G401.6 (cell line): ENCODE measurements around the gene DACT3.

Experiments
- FAIRE-seq: peaks from 2 replicates; lab custom pipeline; 2012; peaks lifted over from hg19 to GRCh38; lab: Jason Lieb, UNC

Gene DACT3, protein sequence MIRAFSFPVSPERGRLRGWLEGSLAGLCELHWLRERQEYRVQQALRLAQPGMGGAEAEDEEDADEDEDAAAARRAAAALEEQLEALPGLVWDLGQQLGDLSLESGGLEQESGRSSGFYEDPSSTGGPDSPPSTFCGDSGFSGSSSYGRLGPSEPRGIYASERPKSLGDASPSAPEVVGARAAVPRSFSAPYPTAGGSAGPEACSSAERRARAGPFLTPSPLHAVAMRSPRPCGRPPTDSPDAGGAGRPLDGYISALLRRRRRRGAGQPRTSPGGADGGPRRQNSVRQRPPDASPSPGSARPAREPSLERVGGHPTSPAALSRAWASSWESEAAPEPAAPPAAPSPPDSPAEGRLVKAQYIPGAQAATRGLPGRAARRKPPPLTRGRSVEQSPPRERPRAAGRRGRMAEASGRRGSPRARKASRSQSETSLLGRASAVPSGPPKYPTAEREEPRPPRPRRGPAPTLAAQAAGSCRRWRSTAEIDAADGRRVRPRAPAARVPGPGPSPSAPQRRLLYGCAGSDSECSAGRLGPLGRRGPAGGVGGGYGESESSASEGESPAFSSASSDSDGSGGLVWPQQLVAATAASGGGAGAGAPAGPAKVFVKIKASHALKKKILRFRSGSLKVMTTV

DNA sequence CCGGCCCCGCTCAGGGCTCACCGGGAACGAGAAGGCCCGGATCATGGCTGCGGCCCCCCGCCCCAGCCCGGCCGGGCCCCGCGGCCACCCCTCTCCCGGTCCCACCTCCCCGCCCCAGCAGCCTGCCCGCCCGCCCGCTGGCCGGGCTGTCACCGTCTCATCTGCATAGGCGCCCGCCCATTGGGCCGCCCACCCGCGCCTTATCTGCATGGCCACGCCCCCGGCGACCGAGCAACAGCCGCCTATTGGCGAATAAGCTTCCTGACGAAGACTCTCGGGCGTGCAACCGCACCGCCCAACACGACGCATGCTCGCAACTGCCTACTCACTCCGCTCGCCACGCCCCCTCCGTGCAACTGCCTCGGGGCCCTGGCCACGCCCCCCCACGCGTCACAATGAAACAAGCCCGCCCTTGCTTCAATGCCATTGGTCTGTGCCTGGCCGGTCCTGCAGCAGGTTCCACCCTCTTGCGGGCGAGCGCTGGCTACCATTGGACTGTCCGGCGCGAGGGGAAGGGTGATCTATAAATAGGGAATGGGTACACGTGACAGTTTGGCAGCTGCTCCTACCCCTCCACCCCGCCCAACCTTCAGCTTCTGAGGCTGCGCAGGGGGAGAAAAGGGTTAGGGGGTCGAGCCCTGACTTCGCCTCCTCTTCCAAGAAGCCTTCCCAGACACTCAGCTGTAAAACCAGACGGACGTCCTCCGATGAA is at the start of gene DACT3:
Gene DACT3 (minus strand): TSS at position 163 of the 712 bp plus-strand sequence. CDS start 118 bp downstream, at position 45.
- FAIRE-seq, result peak; percentile 100

DNA sequence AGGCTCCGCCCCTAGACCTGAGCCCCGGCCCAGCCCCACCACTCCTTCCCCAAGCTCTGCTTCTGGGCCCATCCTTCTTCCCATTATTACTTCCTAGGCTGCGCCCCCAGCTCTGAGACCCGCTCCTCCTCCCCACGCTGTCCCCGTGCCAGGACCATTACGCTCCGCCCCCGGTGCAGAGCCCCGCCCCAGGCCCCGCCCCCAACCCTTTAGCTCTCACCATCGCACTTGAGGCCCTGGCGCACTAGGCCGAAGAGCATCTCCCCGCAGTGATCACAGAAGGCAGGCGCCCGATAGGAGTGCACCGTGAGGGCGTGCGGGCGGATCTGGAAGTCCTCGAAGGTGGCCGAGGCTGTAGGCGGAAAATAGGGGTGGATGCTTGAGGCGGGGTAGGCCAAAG is 49.7 kb upstream of the DACT3 start:
- FAIRE-seq, result no peak

DNA sequence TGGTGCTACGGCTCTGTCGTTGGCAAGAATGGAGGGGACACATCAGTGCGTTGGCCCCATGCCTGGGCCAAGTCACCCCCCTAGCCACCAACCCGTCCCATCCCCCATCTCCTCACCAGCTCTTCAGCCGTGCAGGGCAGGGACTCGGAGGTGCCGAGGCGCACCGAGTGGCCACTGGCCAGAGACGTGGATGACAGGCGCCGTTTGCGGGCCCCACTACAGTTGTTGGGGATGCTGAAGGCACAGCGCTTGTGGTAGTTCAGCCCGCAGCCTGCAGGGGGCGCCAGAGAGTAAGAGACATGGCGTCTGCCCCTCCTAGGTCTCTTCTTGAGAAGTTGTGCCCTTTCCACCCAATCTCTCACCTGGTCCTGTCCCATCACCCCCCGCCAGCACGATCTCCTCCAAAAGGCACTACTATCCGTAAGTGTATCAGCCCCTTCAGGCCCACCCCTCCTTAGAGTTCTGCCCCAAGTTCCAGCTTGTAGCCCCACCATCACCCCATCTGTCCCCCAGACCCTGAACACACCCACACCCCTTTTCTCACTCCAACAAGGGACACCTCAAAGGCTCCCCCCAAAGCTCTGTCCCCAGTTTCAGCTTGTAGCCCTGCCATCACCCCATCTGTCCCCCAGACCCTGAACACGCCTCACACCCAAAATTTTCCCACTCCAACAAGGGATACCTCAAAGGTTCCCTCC is 43.5 kb upstream of the DACT3 start:
- no peak for FAIRE-seq

DNA sequence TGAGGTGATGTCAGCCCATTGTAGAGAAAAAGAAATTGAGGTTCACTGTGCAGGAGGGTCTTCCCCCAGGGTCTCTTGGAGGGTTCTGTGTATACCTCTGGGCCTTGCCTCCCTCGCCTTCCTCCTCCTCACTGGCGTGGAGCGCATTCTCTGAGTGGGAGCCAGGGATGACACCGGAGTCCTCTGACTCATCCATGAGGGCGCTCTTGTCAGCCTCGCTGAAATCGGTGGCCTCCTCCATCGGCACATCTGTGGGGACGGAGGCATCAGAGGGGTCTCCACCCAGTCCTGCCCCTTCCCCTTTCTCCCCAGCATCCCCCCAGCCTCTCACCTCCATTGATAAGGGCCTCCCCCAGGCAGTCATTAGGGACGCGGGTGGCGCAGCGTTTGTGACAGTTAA is 39.7 kb upstream of the DACT3 start:
- no peak for FAIRE-seq

DNA sequence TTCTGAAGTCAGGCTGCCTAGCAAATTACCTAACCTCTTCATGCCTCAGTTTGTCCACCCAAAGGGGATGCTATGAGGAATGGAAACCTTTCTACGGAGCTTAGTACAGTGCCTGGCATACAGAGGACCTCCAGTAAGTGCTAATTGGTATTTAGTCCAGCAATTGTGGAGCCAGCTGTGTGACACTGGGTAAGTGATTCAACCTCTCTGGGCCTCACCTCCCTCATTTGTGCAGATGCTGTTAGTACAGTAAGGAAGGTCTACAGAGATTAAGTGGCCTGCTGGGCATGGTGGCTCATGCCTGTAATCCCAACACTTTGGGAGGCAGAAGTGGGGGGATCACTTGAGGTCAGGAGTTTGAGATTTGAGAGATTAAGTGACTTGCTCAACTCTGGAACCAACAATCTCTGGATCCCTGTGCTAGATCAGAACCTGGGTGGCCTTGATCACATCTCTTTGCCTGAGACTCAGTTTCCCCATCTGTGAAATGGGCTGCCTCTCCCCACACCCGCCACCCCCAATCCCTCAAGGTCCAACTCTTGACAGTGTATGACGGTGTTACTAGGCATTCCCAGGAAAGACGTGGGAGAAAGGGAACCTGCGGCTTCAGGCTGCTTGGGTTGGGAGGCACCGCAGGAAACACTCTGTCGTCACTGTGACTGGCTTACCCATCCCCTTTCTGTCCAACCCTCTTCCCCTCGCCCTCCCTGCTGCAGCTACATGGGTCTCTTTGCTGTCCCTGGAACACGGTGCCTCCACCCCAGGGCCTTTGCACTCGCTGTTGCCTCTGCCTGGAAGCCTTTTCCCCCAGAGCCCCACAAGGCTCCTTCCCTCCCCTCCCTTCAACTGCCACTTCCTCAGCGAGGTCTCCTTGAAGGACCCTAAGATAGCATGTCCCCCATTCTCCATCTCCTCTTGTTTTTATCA is 37.7 kb upstream of the DACT3 start:
- no peak for FAIRE-seq

DNA sequence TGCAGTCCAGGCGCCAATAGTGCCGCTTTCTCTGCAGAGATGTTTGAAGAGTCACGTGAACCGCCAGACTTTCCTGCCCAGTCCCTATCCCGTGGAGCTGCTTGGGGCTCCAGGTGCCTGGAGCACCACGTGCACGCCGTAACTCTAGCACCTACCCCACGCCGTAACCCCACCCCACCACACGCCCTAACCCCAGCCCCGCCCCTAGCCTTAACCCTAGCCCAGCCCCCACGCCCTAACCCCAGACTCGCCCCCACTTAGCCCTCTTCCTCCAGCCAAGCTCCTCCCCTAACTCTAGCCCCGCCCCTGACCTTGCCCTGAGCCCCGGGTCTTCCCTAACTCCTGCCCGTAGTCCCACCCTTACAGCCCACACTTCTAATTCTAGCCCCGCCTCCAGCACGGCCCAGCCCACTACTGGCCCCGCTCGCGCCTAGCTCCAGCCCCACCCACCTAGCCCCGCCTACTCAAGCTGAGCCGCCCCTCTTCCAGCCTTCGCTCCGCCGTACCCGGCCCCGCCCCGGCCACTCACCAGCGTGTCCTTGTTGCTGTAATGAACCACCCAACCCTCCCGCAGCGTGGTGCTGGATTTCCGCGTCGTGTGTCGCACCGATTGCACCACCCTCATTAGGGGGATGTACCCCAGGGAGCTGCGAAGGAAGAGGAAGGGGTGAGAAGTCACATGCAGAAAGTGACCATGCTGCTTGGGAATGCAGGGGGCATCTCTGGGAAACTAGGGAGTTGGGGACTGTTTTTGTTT is 36.4 kb upstream of the DACT3 start:
- FAIRE-seq, result peak; percentile 94

DNA sequence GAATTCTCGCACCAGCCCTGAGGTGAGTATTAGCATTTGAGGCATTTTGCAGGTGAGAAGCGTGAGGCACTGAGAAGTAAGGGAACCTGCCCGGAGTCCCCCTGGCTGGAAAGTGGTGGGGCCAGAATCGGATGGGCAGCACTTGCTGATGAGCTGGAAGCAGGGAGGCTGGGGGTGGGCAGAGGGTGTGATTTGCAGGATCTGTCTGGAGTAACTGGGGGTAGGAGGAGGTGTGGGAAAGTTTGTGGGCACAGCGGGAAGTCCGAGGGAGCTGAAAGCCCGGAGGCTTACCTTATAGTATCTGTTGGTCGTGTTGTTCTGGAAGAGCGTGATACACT is 35.9 kb upstream of the DACT3 start:
- no peak for FAIRE-seq

DNA sequence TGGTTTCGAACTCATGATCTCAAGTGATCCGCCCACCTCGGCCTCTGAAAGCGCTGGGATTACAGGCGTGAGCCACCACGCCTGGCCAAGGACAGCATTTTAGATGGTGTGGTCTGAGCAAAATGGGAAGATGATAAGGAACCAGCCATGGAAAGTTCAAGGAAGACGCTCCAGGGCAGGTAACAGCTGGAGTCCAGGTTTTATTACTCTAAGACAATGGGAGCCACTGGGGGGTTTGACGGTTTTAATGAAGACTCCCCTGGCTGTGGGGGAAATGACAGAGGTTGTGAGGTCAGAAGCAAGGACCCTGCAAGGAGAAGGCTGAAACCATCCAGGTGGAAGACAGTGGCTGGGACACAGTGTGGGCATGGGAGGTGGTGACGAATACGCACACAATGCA is 35.1 kb upstream of the DACT3 start:
- FAIRE-seq, result no peak

DNA sequence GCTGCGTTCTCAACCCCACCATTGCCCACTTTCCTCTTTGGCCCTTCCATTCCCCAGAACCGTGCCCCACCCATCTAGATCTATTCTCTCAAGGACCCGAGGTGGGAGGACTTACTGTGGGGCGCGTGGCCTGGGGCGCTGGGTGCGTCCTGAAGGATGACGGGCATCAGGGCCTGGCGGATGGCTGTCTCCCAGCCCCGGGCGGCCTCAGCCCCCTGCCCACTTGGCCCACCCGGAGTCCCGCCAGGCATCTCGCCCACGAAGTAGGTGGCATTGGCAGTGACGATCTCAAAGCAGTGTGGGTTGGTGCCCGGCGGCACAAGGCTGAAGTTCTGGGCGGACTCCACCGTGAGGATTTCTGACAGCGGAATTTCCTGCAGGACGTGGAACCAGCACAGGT is 32.8 kb upstream of the DACT3 start:
- FAIRE-seq, result no peak

DNA sequence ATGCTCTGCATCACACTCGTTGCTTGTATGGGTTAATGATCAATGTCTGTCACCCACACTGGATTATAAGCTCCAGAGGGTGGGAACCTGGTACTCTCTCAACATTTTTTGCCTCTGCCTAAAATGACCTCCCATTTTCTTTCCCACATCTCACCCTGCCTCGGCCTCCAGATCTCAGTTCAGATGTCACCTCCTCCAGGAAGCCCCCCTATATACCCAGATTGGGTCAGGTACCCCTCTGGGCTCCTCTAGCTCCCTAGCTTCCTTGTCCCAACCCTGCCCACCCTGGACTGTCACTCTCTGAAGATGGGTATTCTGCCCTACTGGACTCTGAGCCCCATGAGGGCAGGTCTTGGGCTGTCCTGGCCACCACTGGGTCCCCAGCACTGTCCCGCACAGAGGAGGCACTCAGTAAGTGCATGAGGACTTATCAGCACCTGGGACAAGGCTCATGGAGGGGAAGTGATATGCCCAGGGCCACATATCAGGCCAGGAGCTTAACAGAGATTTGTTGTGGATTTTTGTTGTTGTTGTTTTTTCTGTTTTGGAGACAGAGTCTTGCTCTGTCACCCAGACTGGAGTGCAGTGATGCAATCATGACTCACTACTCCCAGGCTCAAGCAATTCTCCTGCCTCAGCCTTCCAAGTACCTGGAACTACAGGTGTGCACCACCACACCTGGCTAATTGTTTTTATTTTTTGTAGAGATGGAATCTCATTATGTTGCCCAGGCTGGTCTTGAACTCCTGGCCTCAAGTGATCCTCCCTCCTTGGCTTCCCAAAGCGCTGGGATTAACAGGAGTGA is 32.1 kb upstream of the DACT3 start:
- no peak for FAIRE-seq

DNA sequence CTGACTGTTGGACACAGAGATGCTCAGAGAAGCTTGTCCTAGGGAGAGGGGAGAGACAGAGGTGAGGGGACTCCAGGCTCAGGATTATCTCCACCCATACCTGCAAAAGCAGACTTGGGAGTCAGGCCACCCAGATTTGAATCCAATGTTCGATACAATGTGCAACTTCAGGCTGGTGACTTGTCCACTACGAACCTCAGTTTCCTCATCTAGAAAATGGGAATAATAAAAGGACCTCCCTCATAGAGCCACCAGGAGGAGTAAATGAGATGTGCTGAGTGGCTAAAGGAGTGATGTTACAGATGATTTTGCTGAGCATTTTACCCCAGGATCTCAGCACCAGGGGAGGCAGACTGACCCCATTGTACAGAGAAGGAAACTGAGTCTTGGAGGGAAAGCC is 31.0 kb upstream of the DACT3 start:
- no peak for FAIRE-seq

DNA sequence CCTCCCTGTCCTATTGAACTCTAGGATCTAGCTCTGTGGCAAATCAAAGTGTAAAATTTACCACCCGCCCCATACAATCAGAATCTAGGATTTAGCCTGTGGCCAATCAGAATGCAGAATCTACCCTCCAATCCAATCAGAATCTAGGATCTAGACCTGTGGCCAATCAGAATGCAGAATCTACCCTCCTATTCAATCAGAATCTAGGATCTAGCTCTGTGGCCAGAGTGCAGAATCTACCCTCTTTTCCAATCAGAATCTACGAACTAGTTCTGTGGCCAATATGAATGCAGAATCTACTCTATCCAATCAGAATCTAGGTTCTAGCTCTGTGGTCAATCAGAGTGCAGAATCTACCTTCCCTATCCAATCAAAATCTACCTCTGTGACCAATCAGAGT is 30.1 kb upstream of the DACT3 start:
- no peak for FAIRE-seq

DNA sequence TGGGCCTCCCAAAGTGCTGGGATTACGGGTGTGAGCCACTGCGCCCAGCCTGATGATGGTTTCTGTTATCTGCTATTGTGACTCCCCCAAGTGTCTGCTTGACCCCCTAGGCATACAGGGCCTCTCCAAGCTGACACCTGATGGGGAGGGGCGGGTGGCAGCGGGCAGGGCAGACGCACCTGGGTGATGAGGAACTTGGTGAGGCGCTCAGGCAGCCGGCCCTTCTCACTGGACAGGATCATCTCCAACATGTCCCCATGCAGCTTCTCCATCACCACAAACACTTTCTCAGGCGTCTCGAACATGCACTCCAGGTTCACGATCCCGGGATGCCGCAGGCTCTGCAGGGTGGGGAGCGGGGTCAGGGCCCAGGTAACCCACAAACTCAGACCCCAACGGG is 28.4 kb upstream of the DACT3 start:
- no peak for FAIRE-seq

DNA sequence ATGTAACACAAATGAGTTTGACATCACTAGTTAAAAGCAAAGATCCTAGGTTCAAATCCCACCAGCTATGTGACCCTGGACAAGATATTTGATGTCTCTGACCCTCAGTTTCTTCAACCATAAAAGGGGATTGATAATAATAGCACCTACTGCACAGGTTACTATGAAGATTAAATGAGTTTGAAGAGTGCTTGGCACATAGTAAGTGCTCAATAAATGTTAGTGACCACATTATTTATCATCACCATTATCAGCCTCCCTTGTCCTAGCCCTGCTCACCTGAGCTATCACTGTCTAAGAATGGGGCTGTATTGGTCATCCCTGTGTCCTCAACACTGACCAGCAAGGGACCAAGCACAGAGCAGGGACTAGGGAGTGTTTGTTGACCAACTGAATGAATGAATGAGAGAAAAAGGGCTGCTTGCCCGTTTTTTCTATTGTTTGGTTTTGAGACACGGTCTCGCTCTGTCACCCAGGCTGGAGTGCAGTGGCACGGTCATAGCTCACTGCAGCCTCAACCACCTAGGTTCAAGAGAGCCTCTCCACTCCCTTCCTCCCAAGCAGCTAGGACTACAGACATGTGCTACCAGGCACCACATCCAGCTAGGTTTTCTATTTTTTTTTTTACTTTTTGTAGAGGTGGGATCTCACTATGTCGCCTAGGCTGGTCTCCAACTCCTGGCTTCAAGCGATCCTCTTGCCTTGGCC is 26.6 kb upstream of the DACT3 start:
- no peak for FAIRE-seq

DNA sequence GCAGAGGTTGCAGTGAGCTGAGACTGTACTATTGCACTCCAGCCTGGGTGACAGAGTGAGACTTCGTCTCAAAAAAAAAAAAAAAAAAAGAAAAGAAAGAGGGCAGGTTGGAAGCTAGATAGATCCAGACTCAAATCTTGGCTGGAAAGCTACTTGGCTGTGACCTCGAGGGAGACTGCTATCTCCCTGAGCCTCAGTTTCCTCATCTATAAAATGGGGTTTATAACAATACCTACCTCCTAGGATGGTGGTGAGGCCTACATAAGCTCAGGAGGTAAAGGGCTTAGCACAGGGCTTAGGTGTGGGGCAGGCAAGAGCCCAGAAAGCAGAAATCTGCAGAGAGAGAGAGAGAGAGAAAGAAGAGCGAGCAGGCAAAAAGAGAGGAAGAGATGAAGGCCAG is 24.2 kb upstream of the DACT3 start:
- FAIRE-seq, result no peak

DNA sequence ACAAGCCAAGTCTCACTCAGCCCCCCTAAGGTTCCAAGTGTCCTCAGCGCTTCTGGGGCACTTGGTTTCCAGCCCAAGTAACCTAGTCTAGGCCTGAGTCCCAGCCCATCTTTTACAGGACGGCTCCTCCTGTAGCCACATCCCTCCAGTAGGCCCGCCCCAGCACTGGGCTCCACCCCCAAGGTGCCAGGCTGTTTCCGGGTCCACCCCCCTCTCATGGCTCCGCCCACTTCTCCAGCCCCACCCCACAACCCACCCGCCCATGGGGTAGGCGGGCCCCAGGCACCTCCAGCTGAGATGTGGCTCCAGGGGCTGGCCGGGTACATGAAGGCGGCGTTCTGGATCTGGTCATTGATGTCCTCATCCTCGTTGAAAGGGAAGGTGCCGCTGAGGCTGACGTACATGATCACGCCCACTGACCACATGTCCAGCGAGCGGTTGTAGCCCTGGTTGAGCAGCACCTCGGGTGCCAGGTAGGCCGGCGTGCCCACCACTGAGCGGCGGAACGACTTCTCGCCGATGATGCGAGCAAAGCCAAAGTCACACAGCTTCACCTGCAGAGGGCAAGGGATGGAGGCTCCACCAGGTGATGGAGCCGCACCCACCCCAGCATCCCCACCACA is 17.2 kb upstream of the DACT3 start:
- FAIRE-seq, result no peak

DNA sequence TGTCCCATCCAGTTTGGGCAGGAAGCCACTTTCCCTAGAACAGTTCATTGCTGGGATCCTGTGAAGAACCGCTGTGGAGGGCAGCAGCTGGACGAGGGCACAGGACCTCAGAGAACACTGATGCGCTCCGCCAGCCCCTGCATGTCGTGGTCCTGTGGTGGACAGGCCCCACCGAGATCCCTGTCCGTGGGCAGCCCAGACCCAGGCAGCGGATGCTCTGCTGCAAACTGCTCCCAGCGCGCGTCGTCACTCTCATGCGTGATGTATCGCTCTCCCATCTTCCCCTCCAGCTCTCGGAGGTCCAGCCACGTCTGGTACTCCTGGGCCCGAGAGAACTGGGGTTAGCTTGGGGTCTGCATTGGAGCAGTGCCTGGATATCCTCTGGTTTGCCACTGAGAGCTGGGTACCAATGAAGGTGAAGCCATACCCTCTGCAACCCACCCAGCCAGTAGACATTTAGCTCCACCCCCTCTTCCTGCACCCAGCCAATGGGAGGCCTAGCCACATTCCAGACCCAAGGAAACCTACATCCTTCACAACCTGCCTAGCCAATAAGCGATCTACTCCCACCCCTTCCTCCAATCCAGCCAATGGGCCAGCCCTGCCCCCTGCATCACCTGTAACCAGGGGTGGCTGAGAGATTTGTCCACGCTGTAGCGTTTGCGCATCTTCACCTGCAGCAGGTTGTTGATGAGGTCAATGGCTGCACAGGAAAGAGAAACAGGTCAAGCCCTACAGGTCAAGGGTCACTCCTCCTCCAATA is 13.6 kb upstream of the DACT3 start:
- peak; percentile 21 for FAIRE-seq

DNA sequence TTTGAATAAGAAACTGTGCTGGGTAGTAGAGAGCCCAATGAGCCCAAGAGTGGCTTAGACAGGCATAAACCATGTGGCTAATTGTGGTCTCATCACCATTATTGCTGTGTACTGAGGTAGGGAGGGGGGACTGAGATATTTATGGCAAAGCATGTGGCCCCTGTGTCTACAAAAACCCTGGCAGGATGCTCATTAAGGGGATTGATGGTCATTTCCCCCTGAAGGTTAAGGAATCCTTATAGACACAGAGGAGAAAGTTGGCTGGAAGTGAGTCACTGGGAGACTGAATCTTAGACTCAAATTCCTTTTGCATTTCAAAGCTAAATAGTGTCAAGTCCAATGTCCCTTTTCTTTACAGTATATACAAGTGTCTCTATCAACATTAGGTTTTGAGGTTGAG is 9.8 kb upstream of the DACT3 start:
- no peak for FAIRE-seq
